Smooth muscle cell (in vitro differentiated cells): ENCODE measurements around the gene DCAKD. TPM values are rescaled to one million over a fixed set of nuclear protein-coding genes. Genes with fewer than 3 reads are reported as not detected.

Experiments used
- DNase-seq: peaks from one replicate; lab custom pipeline; 2025; ENCODE audit not compliant: unreplicated experiment; lab: John Stamatoyannopoulos, UW
- H2AFZ ChIP-seq: fragments of 200-600 bp; sonication (generic); 2 replicates; pipeline ENCODE4 v1.6.0; 2016; ENCODE audit warnings: antibody characterized with exemption, low read depth, mild to moderate bottlenecking
- H3F3A ChIP-seq: fragments of 200-600 bp; sonication (generic); 2 replicates; pipeline ENCODE4 v1.6.0; 2017; ENCODE audit warnings: antibody characterized with exemption, low read depth
- H3K27ac ChIP-seq: fragments of 200-600 bp; sonication (generic); 2 replicates; pipeline ENCODE4 v1.5.1; 2016; ENCODE audit warnings: low read depth, mild to moderate bottlenecking
- H3K27me3 ChIP-seq: fragments of 200-600 bp; sonication (generic); 2 replicates; pipeline ENCODE4 v1.6.1; 2016; ENCODE audit warnings: low read depth, mild to moderate bottlenecking
- H3K36me3 ChIP-seq: fragments of 200-600 bp; sonication (generic); 2 replicates; pipeline ENCODE4 v1.5.1; 2016; ENCODE audit warnings: low read depth
- H3K4me1 ChIP-seq: fragments of 200-600 bp; sonication (generic); 2 replicates; pipeline ENCODE4 v1.5.1; 2016; ENCODE audit warnings: low read depth
- H3K4me2 ChIP-seq: fragments of 200-600 bp; sonication (generic); 2 replicates; pipeline ENCODE4 v1.6.0; 2016; ENCODE audit warnings: mild to moderate bottlenecking
- H3K4me3 ChIP-seq: fragments of 200-600 bp; sonication (generic); 2 replicates; pipeline ENCODE4 v1.5.1; 2016; ENCODE audit warnings: mild to moderate bottlenecking
- H3K79me2 ChIP-seq: fragments of 200-600 bp; sonication (generic); 2 replicates; pipeline ENCODE4 v1.6.0; 2016; ENCODE audit warnings: low read depth, mild to moderate bottlenecking
- H3K9ac ChIP-seq: fragments of 200-600 bp; sonication (generic); 2 replicates; pipeline ENCODE4 v1.6.0; 2016; ENCODE audit warnings: low read depth
- H3K9me3 ChIP-seq: fragments of 200-600 bp; sonication (generic); replicated peaks from 2 replicates; pipeline ENCODE4 v1.5.1; 2016; ENCODE audit warnings: low read depth
- H4K20me1 ChIP-seq: fragments of 200-600 bp; sonication (generic); 2 replicates; pipeline ENCODE4 v1.6.0; 2016; ENCODE audit warnings: low read depth
- WGBS: methylation state at CpG from one replicate; pipeline ENCODE4 v1.1.7; 2016; ENCODE audit warnings: low lambda C conversion rate; 5-methylcytosine and 5-hydroxymethylcytosine counted together
- polyA plus RNA-seq: library from polyadenylated mRNA; unstranded; fragments of >200 nt; fragmentation: Nextera tagmentation; extraction: Ambion mirVana; gene quantifications from 2 replicates; pipeline ENCODE4 v1.2.1, GENCODE V29; 2016
- total RNA-seq: library from RNA; depleted of rRNA; stranded (reverse); fragments of >200 nt; gene quantifications from 2 replicates; pipeline ENCODE4 v1.2.3, GENCODE V29; 2014
- TF ChIP-seq, protein P1 (sequence below): fragments of 200-600 bp; sonication (generic); IDR thresholded peaks from 2 replicates; pipeline ENCODE4 v1.5.1; 2017; ENCODE audit warnings: borderline replicate concordance, mild to moderate bottlenecking, antibody characterized with exemption; ENCODE audit not compliant: insufficient read depth, poor library complexity, severe bottlenecking

Gene DCAKD
- total and polyA plus RNA-seq, 2 experiments from 2014 or later = 25.7 to 42.3 TPM

DNA sequence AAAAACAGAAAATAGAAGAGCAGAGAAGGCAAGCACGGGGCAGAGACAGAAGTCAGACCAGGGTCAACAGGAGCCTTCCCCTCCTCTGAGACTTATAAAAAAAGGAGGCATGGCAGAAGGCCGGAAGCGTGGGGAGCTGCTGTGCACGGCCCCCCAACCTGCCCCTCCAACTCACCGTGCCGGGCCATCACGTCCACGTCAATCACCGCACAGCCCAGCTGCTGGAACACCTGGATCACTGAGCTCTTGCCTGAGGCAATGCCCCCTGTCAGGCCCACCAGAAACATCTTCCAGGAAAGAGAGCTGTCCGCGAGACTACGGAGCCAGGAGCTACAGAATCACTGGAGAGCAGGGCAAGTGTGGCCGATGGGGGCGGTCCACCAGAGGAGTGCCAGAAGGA is 16.8 kb downstream of the DCAKD start:
- H2AFZ ChIP-seq = no peak overlapping the region
- H3K4me1 ChIP-seq = no peaks in the 10 kb centered on the region
- H3K9me3 ChIP-seq = no peaks in the 10 kb centered on the region
- H3K9ac ChIP-seq = no peak overlapping the region
- H3K79me2 ChIP-seq = peaks cover 23% of the 10 kb centered on the region
- WGBS = 98% methylated on average over 14 of the region's 14 CpGs
- peaks cover 56% of the 10 kb centered on the region for H4K20me1 ChIP-seq
- no peak for DNase-seq
- TF ChIP-seq, protein P1, sequence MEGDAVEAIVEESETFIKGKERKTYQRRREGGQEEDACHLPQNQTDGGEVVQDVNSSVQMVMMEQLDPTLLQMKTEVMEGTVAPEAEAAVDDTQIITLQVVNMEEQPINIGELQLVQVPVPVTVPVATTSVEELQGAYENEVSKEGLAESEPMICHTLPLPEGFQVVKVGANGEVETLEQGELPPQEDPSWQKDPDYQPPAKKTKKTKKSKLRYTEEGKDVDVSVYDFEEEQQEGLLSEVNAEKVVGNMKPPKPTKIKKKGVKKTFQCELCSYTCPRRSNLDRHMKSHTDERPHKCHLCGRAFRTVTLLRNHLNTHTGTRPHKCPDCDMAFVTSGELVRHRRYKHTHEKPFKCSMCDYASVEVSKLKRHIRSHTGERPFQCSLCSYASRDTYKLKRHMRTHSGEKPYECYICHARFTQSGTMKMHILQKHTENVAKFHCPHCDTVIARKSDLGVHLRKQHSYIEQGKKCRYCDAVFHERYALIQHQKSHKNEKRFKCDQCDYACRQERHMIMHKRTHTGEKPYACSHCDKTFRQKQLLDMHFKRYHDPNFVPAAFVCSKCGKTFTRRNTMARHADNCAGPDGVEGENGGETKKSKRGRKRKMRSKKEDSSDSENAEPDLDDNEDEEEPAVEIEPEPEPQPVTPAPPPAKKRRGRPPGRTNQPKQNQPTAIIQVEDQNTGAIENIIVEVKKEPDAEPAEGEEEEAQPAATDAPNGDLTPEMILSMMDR = no peak
- no peak overlapping the region for H3K27ac ChIP-seq
- no peaks in the 10 kb centered on the region for H3F3A ChIP-seq
- no peaks in the 10 kb centered on the region for H3K27me3 ChIP-seq
- H3K4me2 ChIP-seq = no peak overlapping the region
- H3K36me3 ChIP-seq = no peaks in the 10 kb centered on the region
- H3K4me3 ChIP-seq = no peak overlapping the region

DNA sequence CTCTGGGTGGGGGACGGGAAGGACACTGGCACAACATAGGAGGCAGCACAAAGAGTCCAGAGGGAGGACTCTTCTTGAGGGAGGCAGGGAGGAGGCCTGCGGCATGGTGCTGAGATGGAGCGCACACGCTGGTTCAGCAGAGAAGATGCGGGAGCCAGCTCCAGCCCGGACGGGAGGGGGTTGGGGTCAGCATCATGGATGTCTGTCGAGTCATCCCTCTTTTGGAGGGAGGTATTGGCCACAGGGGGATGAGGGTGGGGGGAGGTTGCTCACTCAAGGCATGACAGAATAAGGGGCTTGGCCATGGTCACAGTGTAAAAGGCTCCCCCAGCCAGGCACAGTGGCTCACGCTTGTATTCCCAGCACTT is 19.3 kb downstream of the DCAKD start:
- no peak overlapping the region for H3K4me3 ChIP-seq
- H3K27ac ChIP-seq = no peak overlapping the region
- no peak overlapping the region for H3K9ac ChIP-seq
- no peaks in the 10 kb centered on the region for H3K27me3 ChIP-seq
- TF ChIP-seq, protein P1 = no peak
- H3K9me3 ChIP-seq = no peaks in the 10 kb centered on the region
- no peak for DNase-seq
- H2AFZ ChIP-seq = no peak overlapping the region
- H3K4me2 ChIP-seq = no peak overlapping the region
- H3K79me2 ChIP-seq = peaks cover 1% of the 10 kb centered on the region
- WGBS = 82% methylated on average over 9 of the region's 9 CpGs
- H4K20me1 ChIP-seq = peaks cover 32% of the 10 kb centered on the region
- peaks cover 3% of the 10 kb centered on the region for H3K36me3 ChIP-seq
- H3F3A ChIP-seq = no peaks in the 10 kb centered on the region
- H3K4me1 ChIP-seq = no peaks in the 10 kb centered on the region

DNA sequence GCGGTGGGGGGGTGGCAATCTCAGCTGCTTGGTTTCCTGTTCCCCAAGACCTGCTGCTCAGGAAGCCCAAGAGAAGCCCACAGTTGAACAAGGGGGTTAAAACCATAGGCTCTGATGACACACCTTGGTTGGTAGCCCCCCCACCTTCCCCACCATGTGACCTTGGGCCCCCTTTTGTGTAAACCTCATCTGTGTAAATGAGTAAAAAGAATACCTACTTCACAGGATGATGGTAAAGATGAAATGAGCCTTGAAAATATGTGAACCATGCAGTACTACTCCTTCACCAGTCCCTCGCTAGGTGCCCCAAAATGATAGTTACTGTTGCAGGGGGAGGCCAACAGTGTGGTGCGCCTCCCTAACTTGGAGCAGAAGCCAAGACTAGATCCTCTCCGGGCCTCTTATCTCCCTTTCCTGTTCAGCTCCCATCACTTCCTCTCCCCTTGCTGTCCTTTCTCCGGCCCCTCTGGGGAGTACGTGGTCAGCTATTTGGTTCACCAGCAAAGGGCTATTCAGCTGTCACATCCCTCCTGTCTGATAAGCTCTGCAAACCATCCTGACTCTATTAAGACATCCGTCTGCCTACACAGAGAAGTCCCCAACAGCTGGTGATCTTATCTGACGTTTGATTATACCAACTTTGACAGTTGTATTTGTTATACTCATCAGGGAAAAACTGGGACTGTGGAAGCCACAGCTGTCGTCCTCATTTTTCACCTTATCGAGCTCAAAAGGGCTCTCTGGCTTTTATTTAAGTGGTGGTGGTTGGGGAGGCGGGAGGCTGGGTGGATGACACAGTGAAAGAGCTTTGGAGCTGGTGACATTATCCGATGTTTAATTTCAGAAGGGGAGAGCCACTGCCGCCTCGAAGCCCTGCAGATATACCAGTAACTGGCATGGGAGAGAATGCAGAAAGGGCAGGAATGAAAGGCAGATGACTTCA is 19.9 kb downstream of the DCAKD start:
- no peaks in the 10 kb centered on the region for H3K9me3 ChIP-seq
- H3K4me2 ChIP-seq = no peak overlapping the region
- H3K27ac ChIP-seq = no peak overlapping the region
- H3K36me3 ChIP-seq = peaks cover 3% of the 10 kb centered on the region
- H3K4me1 ChIP-seq = no peaks in the 10 kb centered on the region
- DNase-seq = no peak
- H3K27me3 ChIP-seq = no peaks in the 10 kb centered on the region
- no peak overlapping the region for H3K4me3 ChIP-seq
- no peaks in the 10 kb centered on the region for H3F3A ChIP-seq
- H3K9ac ChIP-seq = no peak overlapping the region
- H4K20me1 ChIP-seq = peaks cover 25% of the 10 kb centered on the region
- no peak overlapping the region for H2AFZ ChIP-seq
- TF ChIP-seq, protein P1 = no peak
- no peaks in the 10 kb centered on the region for H3K79me2 ChIP-seq
- WGBS = 58% methylated on average over 14 of the region's 14 CpGs
